NCI-H2107 treated with DMSO at 0.1 percent for 48 hours (cell line): ENCODE measurements around the gene RAB17.

ENCODE experiments used
- DNase-seq: peaks from one replicate; lab custom pipeline; 2025; ENCODE audit not compliant: unreplicated experiment; lab: John Stamatoyannopoulos, UW

The RAB17 gene, protein sequence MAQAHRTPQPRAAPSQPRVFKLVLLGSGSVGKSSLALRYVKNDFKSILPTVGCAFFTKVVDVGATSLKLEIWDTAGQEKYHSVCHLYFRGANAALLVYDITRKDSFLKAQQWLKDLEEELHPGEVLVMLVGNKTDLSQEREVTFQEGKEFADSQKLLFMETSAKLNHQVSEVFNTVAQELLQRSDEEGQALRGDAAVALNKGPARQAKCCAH

DNA sequence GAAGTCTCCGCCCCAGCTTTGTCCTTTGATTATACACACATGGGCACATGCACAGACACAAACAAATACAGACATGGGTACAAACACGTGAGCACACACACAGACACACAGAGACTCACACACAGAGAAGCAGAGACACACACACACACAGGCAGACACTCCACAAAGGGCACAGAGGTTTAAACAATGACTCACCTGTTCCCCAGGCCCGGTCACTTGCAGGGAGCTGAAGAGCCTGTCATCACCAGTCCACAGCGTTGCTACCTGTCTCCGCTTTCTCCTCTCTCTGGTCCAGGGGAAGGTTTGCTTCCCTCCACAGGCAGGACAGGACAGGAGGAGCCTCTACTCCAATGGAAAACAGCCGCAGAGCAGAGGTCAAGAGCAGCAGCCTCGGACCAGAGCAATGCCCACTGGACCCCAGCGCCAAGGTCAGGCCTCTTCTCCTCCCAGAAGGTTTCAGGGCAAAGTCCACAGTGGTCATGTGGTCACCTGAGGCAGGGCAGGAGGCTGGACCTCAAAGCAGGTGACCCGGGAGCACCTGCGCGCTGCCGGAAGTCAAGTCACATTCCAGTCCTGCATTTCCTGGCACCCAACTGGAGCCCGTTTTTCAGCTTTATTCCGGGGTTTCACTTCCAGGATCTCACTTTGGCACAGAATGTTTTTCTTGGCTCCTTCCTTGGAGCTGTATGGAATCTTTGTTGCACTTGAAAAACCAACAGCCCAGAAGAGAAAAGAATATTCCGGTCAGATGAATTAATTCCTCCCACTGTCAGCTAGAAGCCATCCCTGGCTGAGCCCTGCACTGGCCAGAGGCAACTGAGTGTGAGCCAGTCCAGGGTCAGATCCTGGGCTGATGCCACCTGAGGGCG lies at the start of gene RAB17:
Gene RAB17 (minus strand): TSS at position 463 of the 869 bp plus-strand sequence. CDS start 4,580 bp downstream, outside the sequence.
- DNase-seq, result peak; percentile 25

DNA sequence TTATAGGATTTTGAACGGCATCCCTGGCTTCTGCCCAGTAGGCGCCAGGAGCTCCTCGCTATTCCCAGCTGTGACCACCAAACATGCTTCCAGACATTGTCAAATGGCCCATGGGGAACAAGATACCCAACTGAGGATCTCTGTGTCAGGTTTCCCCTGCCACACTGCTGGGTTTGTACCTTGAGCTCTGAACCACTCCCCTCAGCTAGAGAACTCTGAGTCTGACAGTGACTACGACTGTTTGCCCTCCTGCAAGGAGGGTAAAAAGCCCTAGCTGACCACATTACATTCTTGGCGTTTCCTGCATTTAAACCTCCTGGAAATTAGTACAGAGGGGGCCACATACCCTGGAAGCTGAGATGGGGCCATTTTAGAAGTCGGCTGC lies 49.3 kb upstream of the RAB17 start:
- no peak for DNase-seq

DNA sequence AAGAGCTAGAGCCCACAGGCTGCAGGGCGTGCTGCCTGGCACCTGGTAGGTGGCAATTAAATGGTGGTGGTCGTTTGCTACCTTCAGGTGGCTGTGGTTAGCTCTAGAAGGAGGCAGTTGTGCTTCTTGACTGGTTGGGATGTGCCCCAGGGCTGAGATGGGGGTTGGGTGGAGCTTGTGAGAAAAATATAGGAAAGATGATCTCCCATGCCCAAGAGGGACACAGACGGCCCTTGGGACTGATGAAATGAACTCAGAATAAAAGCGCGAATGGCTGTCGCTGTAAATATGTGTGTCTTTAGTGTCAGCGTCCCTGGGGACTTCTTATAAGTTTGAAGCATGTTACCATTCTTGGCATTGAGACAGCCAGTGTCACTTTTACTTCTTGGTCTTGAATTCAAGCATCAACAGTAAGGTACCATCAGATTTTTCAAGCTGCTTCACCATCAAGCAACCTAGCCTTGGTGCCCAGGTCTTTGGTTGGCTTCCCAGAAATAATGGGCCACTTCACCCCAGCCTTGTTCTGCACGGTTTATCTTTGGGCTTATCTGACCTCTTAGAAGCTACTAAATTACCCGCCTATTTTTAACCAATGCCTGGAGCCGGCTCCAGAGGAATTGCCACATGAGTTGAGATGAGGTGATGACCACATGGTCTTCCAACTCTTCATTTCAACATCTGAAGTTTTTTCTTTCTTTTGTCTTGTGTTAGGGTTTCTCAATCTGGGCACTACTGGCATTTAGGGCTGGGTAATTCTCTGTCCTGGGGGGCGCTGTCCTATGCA lies 48.7 kb upstream of the RAB17 start:
- DNase-seq, result peak; percentile 4

DNA sequence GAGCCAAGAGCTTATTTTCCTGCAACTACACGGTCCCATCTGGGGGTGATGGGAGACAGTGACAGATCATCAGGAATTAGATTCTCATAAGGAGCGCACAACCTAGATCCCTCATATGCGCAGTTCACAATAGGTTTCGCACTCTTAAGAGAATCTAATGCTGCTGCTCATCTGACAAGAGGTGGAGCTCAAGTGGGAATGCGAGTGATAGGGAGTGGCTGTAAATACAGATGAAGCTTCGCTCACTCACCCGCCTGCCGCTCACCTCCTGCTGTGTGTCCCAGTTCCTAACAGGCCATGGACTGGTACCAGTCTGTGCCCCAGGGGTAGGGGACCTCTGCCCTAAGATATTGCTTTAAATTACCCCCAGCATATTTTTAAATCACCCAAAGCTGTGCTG lies 47.6 kb upstream of the RAB17 start:
- DNase-seq, result no peak

DNA sequence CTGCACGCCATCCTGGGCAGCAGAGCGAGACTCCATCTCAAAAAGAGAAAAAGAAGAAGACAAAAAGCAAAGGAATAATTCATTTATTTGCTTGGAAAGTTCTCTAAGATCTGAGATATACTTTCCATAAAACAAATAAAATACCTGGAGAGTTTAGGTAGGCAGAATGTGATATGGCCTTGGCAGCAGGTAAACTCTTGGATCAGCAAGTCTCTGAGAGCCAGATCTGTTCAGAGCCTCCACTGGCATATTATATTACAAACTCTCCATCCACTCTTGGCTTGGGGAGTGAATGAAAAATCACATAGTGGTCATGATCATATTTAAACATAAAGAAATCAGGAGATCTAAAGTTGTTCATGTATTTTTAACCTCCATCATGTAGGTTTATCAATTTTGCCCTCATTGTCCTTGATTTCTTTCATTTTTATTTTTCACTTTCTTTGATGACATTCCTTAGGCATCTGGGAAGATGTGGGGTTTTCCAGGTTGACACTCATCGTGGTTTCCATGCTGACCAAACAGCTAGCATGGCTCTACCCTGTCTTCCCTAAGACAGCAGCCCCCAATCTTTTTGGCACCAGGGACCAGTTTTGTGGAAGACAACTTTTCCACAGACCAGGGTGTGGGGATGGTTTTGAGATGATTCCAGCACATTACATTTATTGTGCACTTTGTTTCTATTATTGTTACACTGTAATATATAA lies 47.0 kb upstream of the RAB17 start:
- no peak for DNase-seq

DNA sequence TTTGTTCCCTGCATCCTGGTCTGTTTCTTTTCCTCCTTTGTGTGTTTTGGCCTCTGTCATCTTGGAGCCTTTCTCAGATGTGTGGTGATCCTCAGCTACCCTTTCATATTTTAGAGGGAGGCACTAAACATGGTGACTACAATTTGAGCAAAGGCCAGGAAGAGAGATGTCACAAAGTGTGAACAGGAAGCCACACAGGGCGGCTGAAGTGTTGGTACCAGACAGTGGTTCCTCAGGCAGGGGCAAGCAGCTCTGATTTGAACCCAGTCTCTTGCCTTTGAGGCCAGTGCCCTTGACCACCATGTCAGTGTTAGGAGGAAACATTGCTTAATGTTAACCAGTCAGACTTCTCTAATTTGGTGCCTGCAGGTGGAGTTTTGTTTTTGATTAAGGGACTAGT lies 46.0 kb upstream of the RAB17 start:
- DNase-seq, result no peak

DNA sequence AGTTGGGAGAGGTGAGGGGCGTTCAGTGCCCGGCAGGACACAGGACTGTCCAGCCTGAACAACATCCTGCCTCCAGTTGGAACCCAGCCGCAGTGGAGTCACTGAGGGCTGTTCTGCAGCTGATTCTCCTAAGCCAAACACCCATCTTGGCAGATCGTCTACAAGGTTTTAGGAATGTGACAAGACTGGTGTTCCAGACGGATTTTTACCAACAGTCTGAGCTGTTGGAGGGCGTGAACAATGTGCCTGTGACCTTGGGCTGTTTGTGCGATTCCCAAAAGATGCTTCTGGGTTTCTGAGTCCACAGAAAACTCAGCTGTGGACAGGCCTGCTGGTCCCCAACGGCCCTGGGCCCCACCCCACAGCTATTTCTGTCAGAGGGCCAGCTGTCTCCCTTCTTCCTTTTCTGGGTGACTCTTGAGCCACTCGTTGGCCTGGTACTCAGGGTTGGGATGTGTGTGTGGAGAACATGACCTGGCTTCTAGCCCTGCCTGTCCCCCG lies 42.6 kb upstream of the RAB17 start:
- DNase-seq, result no peak

DNA sequence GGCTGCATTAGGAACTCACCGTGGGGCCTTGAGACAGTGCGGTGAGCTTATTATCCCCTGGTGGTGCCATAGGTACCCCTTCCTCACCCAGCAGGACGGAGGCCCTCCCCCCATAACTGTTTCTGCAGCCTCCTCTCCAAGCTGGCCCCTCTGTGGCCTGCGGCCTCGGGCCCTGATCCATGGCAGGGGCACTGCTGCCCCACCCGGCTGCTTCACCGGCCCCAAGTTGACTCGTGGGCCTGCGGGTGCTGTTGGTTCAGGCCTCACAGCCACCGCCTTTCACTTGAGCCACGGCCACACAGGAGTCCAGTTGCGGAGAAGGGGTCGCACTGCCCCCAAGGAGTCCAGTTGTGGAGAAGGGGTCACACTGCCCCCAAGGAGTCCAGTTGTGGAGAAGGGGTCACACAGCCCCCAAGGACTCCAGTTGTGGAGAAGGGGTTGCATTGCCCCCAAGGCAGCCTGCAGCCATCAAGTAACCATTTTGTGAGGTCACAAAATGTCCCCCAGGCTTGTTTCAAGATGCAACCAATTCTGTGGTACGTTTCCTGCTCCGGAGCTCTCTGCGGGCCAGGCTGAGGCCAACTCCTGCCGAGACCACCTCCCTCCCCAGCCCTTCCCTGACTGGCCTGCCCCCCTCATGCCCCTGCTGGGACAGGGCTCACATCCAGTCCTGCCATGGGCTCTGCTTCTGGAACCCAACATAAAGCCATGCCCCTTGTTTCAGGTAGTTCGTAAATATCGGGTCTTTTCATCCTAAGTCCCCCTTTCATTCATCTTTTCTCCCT lies 41.5 kb upstream of the RAB17 start:
- no peak for DNase-seq

DNA sequence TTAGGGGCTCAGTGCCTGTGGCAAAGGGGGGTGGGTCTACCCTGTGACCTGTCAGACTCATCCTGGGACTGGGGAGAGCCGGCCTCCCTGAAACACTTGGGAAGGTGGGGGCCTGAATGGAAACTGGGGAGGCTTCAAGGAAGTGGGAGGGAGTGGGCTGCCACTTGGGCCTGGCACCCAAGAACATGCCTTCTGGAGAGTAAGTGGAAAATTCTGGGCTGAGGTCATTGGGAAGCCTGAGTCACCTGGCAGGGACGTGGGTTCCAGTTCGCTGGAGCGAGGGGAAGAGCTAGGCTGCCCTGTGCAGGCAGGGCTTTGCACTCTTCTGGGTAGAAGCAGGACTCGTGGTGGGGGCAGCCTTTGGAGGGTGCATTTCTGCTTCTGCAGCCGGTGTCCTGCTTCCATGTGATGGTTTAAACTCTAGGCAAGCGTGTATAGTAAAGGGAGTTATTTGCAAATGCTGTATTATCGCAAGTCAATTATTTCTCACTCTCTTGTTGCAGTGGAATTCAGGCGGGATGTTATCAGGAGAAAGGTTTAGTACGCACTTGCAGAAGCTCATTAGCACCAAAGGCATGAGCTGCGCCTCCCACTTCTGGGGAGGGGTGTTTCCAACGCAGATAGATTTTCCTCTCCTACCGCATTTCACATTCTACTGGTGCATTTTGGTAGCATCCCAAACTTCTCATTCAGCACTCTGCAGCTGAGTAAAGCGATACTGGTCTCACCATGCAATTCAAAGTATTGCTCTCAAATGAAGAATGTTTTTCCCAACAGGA lies 40.7 kb upstream of the RAB17 start:
- DNase-seq, result no peak

DNA sequence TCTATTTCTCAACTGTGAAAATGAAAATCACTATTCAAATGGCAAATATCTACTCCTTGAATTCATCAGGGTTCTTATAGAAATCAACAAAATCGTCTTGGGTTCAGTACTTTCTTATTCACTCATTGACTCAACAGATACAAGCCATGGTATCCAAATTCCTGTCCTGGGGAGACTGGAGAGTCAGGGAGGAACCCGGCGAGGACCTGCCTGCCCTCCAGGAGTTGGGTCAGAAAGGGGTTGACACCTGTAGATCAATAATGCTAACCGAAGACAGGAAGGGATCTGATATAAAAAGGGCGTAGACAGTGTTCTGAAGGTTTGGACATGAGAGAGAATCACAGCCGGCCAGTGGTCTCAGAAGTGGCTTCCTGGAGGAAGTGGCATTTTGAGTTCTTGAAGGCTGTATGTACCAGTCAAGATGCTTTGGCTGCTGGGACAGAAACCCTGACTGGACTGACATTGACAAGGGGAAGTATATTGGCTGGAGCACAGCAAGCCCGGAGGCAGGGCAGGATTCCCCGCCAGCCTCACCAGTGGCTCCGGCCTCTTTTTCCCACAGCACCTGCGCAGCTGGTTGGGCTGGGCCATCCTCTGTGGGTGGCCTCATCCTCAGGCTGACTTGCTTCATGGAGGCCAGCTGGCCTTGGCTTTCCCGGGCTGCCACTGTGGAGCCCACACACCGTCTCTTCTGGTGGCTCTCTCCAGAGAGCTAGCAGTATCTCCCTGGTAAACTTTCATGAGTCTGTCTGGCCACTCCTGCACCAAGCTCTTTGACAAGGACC lies 39.9 kb upstream of the RAB17 start:
- no peak for DNase-seq

DNA sequence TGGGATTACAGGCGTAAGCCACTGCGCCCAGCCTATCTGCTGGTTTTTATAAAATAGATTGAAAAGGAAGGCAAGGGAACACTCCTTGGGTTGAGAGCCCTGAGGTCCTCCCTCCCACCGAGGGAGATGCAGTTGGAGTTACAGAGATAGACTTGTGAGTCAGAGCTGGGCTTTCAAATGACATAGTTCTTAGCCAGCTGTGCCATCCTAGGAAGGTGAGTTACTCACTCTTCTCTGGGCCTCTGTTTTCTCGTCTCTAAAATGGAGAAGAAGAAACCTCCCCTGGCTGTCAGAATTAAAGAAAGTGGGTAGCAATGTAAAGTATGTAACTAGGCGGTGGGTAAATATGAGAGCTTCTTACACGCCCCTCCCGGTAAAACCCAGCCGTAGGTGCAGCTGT lies 39.2 kb upstream of the RAB17 start:
- no peak for DNase-seq

DNA sequence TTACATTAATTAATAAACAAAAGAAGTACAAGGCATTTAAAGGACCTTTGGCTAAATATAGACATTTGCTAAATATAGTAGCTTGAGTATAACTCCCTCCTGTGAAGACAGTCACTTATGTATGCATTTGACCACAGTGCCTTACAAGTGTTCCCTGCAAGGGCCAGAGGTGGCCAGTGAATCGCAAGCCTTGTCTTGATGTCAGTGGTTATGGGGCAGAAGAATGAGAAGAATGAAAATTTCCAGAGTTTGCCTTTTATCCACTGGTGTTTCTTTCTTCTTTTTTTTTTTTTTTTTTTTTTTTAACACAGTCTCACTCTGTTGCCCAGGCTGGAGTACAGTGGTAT lies 38.6 kb upstream of the RAB17 start:
- DNase-seq, result no peak

DNA sequence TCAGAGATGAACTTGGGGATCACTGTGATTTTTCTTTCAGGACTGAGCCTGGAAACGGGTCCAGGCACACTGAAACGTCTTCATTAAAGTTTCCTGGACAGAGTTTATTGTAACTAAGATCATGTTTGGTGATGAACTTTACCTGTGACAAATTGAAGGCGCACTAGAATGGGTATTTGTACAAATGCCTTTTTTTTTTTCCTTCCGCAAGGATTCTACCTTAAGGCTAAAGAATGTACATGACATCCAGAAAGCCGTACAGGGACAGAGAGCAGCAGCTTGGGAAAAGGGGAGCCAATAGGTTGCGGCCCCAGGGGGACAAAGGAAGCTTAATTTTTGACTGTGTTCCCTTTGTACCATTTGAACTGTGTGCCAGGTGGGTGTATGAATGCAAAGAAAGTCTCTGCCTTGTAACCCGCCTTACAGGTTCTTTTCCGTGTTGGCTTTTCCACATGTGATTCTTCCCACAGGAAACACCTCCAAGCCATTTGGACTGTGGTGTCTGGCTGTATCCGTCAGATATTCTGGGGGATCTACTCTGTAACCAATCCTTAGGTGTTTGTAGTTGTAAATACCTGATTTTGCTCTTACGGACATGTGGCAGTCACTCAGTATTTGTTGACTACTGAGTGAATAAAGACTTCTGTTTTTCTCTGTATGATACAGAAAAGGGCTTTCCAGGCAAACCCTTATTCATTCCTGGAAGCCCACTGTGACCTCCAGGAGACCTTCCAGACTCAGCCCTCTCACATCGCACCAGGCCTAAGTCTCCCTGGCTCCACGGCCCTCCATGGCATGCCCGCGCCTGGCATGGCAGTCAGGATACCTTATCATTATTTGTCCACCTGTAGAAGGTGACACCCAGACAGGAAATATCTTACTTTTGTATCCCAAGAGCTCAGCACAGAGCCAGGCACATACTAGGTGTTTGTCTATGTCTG lies 38.0 kb upstream of the RAB17 start:
- DNase-seq, result no peak

DNA sequence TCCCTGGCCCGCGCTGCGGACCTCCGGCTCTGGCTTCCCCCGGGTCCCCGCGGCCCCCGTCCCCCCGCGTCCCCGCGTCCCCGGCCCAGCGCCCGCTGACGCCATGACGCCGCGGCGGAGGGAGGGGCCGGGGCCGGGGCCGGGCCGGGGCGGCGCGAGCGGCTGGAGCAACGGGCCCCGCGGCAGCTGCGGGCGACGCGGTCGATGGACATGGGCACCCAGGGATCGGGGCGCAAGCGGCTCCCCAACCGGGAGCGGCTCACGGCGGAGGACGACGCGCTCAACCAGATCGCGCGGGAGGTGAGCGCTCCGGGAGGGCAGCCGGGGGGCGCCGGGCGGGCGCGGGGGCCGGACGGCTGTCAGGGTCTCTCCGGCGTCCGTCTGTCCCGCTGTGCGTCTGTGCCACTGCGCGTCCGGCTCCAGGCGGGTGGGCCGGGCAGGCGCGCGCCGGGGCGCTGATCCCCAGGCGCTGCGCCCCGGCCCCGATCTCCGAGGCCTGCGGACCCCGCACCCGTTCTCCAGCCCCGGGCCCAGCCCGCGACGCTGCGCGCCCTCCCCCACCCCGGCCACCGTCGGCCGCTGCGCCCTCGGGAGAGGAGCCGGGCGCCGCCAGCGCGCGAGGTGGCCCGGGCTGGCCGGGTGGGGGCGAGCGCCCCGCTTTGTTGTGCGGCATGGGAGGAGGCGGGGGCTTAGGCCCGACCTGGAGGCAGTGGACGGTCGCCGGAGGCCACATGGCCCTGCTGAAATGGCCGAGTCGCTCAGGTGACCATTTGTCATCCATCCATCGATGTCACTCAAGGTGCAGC lies 37.1 kb upstream of the RAB17 start, which contains the start of gene LRRFIP1:
Gene LRRFIP1 (plus strand): TSS at position 147 of the 806 bp plus-strand sequence. CDS start 58 bp downstream, at position 205.
- no peak for DNase-seq

DNA sequence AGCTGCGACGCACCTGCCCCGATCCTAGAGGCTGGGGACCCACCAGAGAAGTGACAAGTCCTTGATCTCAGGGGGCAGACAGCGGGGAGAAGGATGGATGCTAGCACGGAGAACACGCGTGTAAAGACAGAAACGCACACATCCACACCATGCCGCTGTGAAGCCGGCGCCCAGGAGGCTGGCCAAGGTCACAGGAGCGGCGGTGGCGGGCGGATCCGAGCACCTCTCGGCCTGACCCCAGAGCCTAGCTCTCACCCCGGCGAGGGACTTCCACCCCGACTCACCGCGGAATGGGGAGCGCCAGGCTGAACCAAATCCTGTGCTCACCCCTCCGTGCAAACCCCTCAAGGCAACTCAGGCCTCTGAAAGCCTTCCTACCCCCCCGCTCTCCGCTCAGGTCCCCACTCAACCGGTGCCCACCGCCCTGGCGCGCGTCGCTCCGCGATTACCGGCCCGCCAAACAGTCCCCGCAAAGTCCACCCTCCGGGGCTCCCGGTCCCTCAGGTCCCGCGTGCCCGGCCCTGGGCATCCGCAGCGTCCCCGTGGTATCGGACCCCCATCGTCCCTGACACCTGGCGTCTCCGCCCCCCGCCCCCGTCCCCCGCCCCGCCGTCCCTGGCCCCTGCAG lies 36.4 kb upstream of the RAB17 start:
- DNase-seq, result no peak

DNA sequence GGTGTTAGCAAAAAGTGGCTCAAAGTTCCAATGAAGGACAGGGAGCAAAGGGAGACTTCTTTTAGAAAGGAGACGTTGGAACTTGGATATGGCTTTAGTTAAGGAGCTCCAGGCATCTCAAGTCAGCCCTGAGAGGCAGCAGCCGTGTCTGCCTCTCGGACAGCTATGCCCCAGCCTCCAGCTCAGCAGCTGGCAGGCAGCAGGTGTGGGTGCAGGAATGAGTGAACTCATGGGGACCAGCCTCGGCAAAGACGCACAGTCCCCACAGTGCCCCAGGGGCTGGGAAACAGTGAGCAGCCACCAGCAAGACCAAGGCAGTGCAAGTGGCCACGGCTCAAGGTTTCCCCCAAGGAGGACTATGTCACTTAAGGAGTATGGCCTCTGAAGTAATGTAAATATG lies 35.2 kb upstream of the RAB17 start:
- no peak for DNase-seq
